ENCODE results near the gene UTP25. TPM values are rescaled to one million over a fixed set of nuclear protein-coding genes. Genes with fewer than 3 reads are reported as not detected.

The UTP25 gene
- total RNA-seq, 2 donors from 2014 or later = 4.3 to 6.0 TPM

DNA sequence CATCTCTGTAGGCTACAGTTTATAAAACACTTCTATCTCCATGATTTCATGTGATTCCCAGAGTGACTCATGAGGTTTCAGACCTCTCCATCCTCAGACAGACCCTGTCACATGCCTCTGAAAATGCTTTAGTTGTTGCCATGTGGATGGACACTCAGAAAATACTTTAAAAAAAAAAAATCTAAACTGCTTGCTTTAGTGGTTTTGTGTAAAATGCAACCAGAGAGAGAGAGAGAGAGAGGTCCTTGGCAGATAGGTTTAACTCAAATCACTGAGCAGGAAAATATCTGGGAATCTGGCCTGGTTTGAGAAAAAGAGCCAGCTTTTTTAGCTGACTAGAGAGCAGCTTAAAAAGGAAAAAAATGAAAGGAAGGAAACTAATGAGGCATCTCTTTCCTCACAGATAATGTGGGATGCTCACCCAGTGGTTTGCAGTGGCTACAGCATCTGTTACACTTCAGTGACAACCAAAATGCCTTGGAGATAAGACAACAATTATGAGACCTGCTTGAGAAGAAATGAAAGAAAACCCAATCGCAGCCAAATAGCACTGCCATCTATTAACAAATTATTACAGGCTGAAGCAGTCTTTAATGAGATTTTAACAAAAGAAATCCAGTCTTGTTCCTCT is 55.7 kb downstream of the UTP25 start:
- Histone ChIP-seq H3K36me3 (ENCODE audit: control insufficient read depth, insufficient read depth, low read length) (no peaks in the 10 kb centered on the region), H3K9me3 (ENCODE audit: control insufficient read depth, low read length) (no peaks in the 10 kb centered on the region), H3K27ac (ENCODE audit: low read depth, low read length) (no peak overlapping the region), H3K4me3 (ENCODE audit: low read length) (no peak overlapping the region), H3K27me3 (ENCODE audit: control insufficient read depth, insufficient read depth, low read length, poor library complexity, severe bottlenecking) (no peaks in the 10 kb centered on the region), H3K9ac (ENCODE audit: extremely low read depth, low read length, poor library complexity, severe bottlenecking) (no peak overlapping the region), H3K4me1 (ENCODE audit: control insufficient read depth, insufficient read depth, low read length) (no peaks in the 10 kb centered on the region)
- Mint-ChIP-seq H3K9me3 (no peaks in the 10 kb centered on the region), H3K4me3 (no peak overlapping the region), H3K36me3 (ENCODE audit: low read depth) (no peaks in the 10 kb centered on the region), H3K4me1 (peaks cover 1% of the 10 kb centered on the region), H3K27ac (no peak overlapping the region), H3K27me3 (ENCODE audit: insufficient read depth) (peaks cover 13% of the 10 kb centered on the region)
- no peak for DNase-seq
- WGBS, 2 experiments (ENCODE audit: insufficient coverage in 1 of 2, insufficient read length in 1 of 2) = 89 to 100% methylated on average over 1 of the region's 1 CpG
- TF ChIP-seq, protein P1, sequence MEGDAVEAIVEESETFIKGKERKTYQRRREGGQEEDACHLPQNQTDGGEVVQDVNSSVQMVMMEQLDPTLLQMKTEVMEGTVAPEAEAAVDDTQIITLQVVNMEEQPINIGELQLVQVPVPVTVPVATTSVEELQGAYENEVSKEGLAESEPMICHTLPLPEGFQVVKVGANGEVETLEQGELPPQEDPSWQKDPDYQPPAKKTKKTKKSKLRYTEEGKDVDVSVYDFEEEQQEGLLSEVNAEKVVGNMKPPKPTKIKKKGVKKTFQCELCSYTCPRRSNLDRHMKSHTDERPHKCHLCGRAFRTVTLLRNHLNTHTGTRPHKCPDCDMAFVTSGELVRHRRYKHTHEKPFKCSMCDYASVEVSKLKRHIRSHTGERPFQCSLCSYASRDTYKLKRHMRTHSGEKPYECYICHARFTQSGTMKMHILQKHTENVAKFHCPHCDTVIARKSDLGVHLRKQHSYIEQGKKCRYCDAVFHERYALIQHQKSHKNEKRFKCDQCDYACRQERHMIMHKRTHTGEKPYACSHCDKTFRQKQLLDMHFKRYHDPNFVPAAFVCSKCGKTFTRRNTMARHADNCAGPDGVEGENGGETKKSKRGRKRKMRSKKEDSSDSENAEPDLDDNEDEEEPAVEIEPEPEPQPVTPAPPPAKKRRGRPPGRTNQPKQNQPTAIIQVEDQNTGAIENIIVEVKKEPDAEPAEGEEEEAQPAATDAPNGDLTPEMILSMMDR (conservative IDR thresholded peaks at IDR 0.05) = no peak

DNA sequence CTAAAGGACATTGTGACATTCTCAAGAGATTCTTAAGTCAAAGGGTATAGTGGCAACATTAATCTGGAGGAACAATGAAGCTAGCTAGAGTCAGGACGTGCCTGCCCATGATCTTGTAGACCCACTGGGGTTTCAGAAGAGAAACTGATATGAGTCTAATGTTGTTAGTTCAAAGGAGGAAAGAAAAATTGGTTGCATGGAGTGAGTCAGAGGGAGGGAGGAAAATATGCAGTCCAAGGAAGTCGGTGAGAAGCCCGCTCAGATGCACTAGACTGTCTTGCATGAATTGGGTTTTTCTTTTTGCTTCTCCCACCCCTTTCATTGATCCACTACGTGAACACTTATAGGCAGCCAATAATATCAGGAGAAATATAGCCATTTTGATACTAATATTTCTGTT is 56.5 kb downstream of the UTP25 start:
- no peak overlapping the region for H3K27ac Mint-ChIP-seq
- peaks cover 1% of the 10 kb centered on the region for H3K4me1 Mint-ChIP-seq
- Histone ChIP-seq H3K4me3 (ENCODE audit: low read length) (no peak overlapping the region), H3K4me1 (ENCODE audit: control insufficient read depth, insufficient read depth, low read length) (no peaks in the 10 kb centered on the region), H3K36me3 (ENCODE audit: control insufficient read depth, insufficient read depth, low read length) (no peaks in the 10 kb centered on the region), H3K27me3 (ENCODE audit: control insufficient read depth, insufficient read depth, low read length, poor library complexity, severe bottlenecking) (no peaks in the 10 kb centered on the region), H3K9ac (ENCODE audit: extremely low read depth, low read length, poor library complexity, severe bottlenecking) (no peak overlapping the region), H3K9me3 (ENCODE audit: control insufficient read depth, low read length) (no peaks in the 10 kb centered on the region), H3K27ac (ENCODE audit: low read depth, low read length) (no peak overlapping the region)
- H3K27me3 Mint-ChIP-seq (ENCODE audit: insufficient read depth) = peaks cover 13% of the 10 kb centered on the region
- TF ChIP-seq, protein P1 (conservative IDR thresholded peaks at IDR 0.05) = no peak
- no peaks in the 10 kb centered on the region for H3K9me3 Mint-ChIP-seq
- H3K4me3 Mint-ChIP-seq = no peak overlapping the region
- WGBS, 2 experiments (ENCODE audit: insufficient coverage in 1 of 2, insufficient read length in 1 of 2) = 50 to 69% methylated on average over 1 to 4 of the region's 4 CpGs
- H3K36me3 Mint-ChIP-seq (ENCODE audit: low read depth) = no peaks in the 10 kb centered on the region
- DNase-seq = no peak

DNA sequence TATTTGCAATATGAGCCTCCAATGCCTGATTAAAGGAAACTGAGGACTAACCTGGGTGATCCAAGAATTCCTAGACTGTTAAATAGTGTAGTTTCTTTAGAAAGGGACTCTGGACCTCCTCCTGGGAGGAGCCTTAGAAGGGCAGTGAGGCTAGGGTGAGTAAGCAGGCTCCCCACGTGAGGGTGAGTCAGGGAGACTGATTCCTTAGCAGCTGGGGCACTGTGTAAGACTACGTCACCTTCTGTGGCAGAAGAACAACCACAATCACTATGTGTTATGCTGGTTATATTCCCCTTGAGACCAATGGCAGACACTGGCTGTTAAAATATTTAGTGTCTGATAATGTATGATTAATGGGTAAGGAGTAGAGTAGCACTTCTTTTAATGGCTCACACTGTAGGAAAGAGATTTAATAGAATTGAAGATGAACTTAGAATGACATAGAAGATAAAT is 56.9 kb downstream of the UTP25 start:
- Mint-ChIP-seq H3K27ac (no peak overlapping the region), H3K4me3 (no peak overlapping the region), H3K4me1 (peaks cover 1% of the 10 kb centered on the region), H3K27me3 (ENCODE audit: insufficient read depth) (peaks cover 13% of the 10 kb centered on the region), H3K9me3 (no peaks in the 10 kb centered on the region), H3K36me3 (ENCODE audit: low read depth) (no peaks in the 10 kb centered on the region)
- H3K4me1 ChIP-seq (ENCODE audit: control insufficient read depth, insufficient read depth, low read length) = no peaks in the 10 kb centered on the region
- H3K4me3 ChIP-seq (ENCODE audit: low read length) = no peak overlapping the region
- H3K36me3 ChIP-seq (ENCODE audit: control insufficient read depth, insufficient read depth, low read length) = no peaks in the 10 kb centered on the region
- no peaks in the 10 kb centered on the region for H3K9me3 ChIP-seq (ENCODE audit: control insufficient read depth, low read length)
- DNase-seq = no peak
- H3K9ac ChIP-seq (ENCODE audit: extremely low read depth, low read length, poor library complexity, severe bottlenecking) = no peak overlapping the region
- TF ChIP-seq, protein P1 (conservative IDR thresholded peaks at IDR 0.05) = no peak
- 54 to 75% methylated on average over 2 of the region's 2 CpGs for WGBS, 2 experiments (ENCODE audit: insufficient coverage in 1 of 2, insufficient read length in 1 of 2)
- H3K27me3 ChIP-seq (ENCODE audit: control insufficient read depth, insufficient read depth, low read length, poor library complexity, severe bottlenecking) = no peaks in the 10 kb centered on the region
- H3K27ac ChIP-seq (ENCODE audit: low read depth, low read length) = no peak overlapping the region

All from endodermal cell (in vitro differentiated cells).